Fibroblast of skin of scalp (primary cell): ENCODE results near the gene UFC1.

Experiments used
- DNase-seq: peaks from one replicate; pipeline ENCODE4 v3.0.0-alpha.2; 2013

The UFC1 gene

GRCh38 chr1:161196111-161196510 is 42.3 kb downstream of the UFC1 start:
- DNase-seq: no peak

- peak; percentile 94 for DNase-seq
Observed at GRCh38 chr1:161196521-161197451, 43.0 kb downstream of the UFC1 start.

- DNase-seq: no peak
Observed at GRCh38 chr1:161197560-161198193, 43.9 kb downstream of the UFC1 start.

GRCh38 chr1:161198194-161198896 is 44.6 kb downstream of the UFC1 start:
- DNase-seq: peak; percentile 47

- peak; percentile 99 for DNase-seq
Observed at GRCh38 chr1:161198897-161199431, 45.2 kb downstream of the UFC1 start, which contains the start of gene ADAMTS4. ADAMTS4 (minus strand) TSS chr1:161199054; CDS start chr1:161198627, 427 bp downstream.

- DNase-seq: peak; percentile 21
Observed at GRCh38 chr1:161199506-161200139, 45.8 kb downstream of the UFC1 start.

- no peak for DNase-seq
Observed at GRCh38 chr1:161200421-161200991, 46.7 kb downstream of the UFC1 start.

- DNase-seq: peak; percentile 47
Observed at GRCh38 chr1:161200992-161201835, 47.4 kb downstream of the UFC1 start.

GRCh38 chr1:161201836-161202712 is 48.3 kb downstream of the UFC1 start, which contains the start of gene NDUFS2:
NDUFS2 (plus strand) TSS chr1:161202367; CDS start chr1:161202386, 19 bp downstream.
- peak; percentile 99 for DNase-seq

- no peak for DNase-seq
Observed at GRCh38 chr1:161206411-161207140, 52.8 kb downstream of the UFC1 start.

GRCh38 chr1:161207173-161207572 is 53.4 kb downstream of the UFC1 start:
- DNase-seq: no peak
